ENCODE results near the gene CSTF1. TPM values are rescaled to one million over a fixed set of nuclear protein-coding genes. Genes with fewer than 3 reads are reported as not detected.
A peak's percentile ranks its signal among the peaks of the same experiment; 100 is the strongest.

Gene CSTF1
- total and polyA plus RNA-seq, 4 donors = 11.9 to 20.2 (median 16.0) TPM

GRCh38 chr20:56342783-56343182, 49.7 kb upstream of the CSTF1 start:
- Histone ChIP-seq H3K27ac (ENCODE audit: low read depth in 1 of 2, low read length in 2 of 2) (no peak overlapping the region), H3K9ac (ENCODE audit: low read depth in 1 of 2, low read length in 2 of 2) (no peak overlapping the region), H3K36me3 (ENCODE audit: control insufficient read depth in 4 of 4, insufficient read depth in 3 of 4, low read depth in 1 of 4, low read length in 3 of 4) (no peaks in the 10 kb centered on the region), H3K9me3 (ENCODE audit: control insufficient read depth in 4 of 4, low read length in 3 of 4) (no peaks in the 10 kb centered on the region), H3K27me3 (ENCODE audit: control insufficient read depth in 4 of 4, insufficient read depth in 4 of 4, low read length in 3 of 4) (peaks cover 0 to 4% (median 2%) of the 10 kb centered on the region in 4 donors), H3K4me1 (ENCODE audit: control insufficient read depth in 4 of 4, insufficient read depth in 4 of 4, low read length in 3 of 4) (peaks cover 2 to 8% (median 7%) of the 10 kb centered on the region in 4 donors), H3K4me3 (ENCODE audit: low read depth in 1 of 3, low read length in 3 of 3) (no peak overlapping the region)
- 86% methylated on average over 3 of the region's 3 CpGs for WGBS
- no peak for TF ChIP-seq EGR1 (IDR thresholded peaks at IDR 0.05; ENCODE audit: low read depth in 2 of 2)
- TF ChIP-seq JUND (IDR thresholded peaks at IDR 0.05) = no peak
- no peak for TF ChIP-seq RAD21 (IDR thresholded peaks at IDR 0.05)
- no peak for TF ChIP-seq HNF4A (conservative IDR thresholded peaks at IDR 0.05)
- DNase-seq (ENCODE audit: low spot score) = no peak

- H3K4me3 ChIP-seq (ENCODE audit: low read depth in 1 of 3, low read length in 3 of 3) = peak overlapping the region in 2 of 3 donors; percentile 9 to 11
- DNase-seq (ENCODE audit: low spot score) = peak; percentile 65
- H3K27me3 ChIP-seq (ENCODE audit: control insufficient read depth in 4 of 4, insufficient read depth in 4 of 4, low read length in 3 of 4) = peaks cover 0 to 4% (median 2%) of the 10 kb centered on the region in 4 donors
- no peaks in the 10 kb centered on the region for H3K36me3 ChIP-seq (ENCODE audit: control insufficient read depth in 4 of 4, insufficient read depth in 3 of 4, low read depth in 1 of 4, low read length in 3 of 4)
- no peak overlapping the region for H3K9ac ChIP-seq (ENCODE audit: low read depth in 1 of 2, low read length in 2 of 2)
- H3K9me3 ChIP-seq (ENCODE audit: control insufficient read depth in 4 of 4, low read length in 3 of 4) = no peaks in the 10 kb centered on the region
- peak; percentile 70 to 85 for TF ChIP-seq RAD21 (IDR thresholded peaks at IDR 0.05)
- TF ChIP-seq HNF4G (IDR thresholded peaks at IDR 0.05) = no peak
- TF ChIP-seq CTCF (IDR thresholded peaks at IDR 0.05; ENCODE audit: low read depth, low read length, missing input control) = peak; percentile 56
- H3K4me1 ChIP-seq (ENCODE audit: control insufficient read depth in 4 of 4, insufficient read depth in 4 of 4, low read length in 3 of 4) = peaks cover 2 to 17% (median 13%) of the 10 kb centered on the region in 4 donors
- 4% methylated on average over 41 of the region's 41 CpGs for WGBS
- H3K27ac ChIP-seq (ENCODE audit: low read depth in 1 of 2, low read length in 2 of 2) = no peak overlapping the region
Measured at GRCh38 chr20:56343861-56344381, 48.5 kb upstream of the CSTF1 start.

DNA sequence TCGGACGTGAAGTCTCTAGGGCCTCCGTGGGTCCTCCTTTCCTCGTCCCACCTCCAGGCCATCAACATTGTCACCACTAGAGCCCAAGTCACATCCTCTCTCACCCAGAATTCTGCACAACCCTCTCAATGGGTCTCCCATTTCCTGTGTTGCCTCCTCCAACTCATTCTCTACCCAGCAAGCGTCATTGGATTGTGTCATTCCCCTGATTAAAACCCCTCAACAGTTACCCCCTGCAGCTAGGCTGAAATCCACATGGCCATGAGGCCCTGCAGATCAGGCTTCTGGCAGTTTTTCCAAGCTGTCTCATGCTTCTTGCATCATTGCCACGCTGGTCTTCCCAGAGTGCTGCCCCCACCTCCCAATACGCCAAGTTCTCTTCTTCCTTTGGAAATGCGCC, 46.5 kb upstream of the CSTF1 start:
- H3K4me1 ChIP-seq (ENCODE audit: control insufficient read depth in 4 of 4, insufficient read depth in 4 of 4, low read length in 3 of 4) = peaks cover 2 to 18% (median 13%) of the 10 kb centered on the region in 4 donors
- peaks cover 0 to 4% (median 2%) of the 10 kb centered on the region in 4 donors for H3K27me3 ChIP-seq (ENCODE audit: control insufficient read depth in 4 of 4, insufficient read depth in 4 of 4, low read length in 3 of 4)
- 92% methylated on average over 8 of the region's 8 CpGs for WGBS
- H3K36me3 ChIP-seq (ENCODE audit: control insufficient read depth in 4 of 4, insufficient read depth in 3 of 4, low read depth in 1 of 4, low read length in 3 of 4) = no peaks in the 10 kb centered on the region
- H3K27ac ChIP-seq (ENCODE audit: low read depth in 1 of 2, low read length in 2 of 2) = no peak overlapping the region
- H3K9ac ChIP-seq (ENCODE audit: low read depth in 1 of 2, low read length in 2 of 2) = no peak overlapping the region
- H3K9me3 ChIP-seq (ENCODE audit: control insufficient read depth in 4 of 4, low read length in 3 of 4) = no peaks in the 10 kb centered on the region
- no peak overlapping the region for H3K4me3 ChIP-seq (ENCODE audit: low read depth in 1 of 3, low read length in 3 of 3)
- TF ChIP-seq ATF3 (IDR thresholded peaks at IDR 0.05) (no peak), RXRA (IDR thresholded peaks at IDR 0.05) (no peak), GABPA (IDR thresholded peaks at IDR 0.05 in 1 of 2, conservative IDR thresholded peaks at IDR 0.05 in 1 of 2) (no peak), SP1 (IDR thresholded peaks at IDR 0.05) (no peak), HNF4G (IDR thresholded peaks at IDR 0.05) (no peak)
- TF ChIP-seq, protein P1, sequence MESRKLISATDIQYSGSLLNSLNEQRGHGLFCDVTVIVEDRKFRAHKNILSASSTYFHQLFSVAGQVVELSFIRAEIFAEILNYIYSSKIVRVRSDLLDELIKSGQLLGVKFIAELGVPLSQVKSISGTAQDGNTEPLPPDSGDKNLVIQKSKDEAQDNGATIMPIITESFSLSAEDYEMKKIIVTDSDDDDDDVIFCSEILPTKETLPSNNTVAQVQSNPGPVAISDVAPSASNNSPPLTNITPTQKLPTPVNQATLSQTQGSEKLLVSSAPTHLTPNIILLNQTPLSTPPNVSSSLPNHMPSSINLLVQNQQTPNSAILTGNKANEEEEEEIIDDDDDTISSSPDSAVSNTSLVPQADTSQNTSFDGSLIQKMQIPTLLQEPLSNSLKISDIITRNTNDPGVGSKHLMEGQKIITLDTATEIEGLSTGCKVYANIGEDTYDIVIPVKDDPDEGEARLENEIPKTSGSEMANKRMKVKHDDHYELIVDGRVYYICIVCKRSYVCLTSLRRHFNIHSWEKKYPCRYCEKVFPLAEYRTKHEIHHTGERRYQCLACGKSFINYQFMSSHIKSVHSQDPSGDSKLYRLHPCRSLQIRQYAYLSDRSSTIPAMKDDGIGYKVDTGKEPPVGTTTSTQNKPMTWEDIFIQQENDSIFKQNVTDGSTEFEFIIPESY (IDR thresholded peaks at IDR 0.05) = no peak
- DNase-seq (ENCODE audit: low spot score) = no peak

Measured in liver (tissue), 9 donors.